Left lung (tissue), 10 donors: ENCODE results near the gene GIPC2. TPM values are rescaled to one million over a fixed set of nuclear protein-coding genes. Genes with fewer than 3 reads are reported as not detected.
"Not testable (repeated sequence)": the region's sequence is repeated elsewhere in the genome, so short reads cannot be mapped to it uniquely, and the experiment has no call there.

Source experiments
- ATAC-seq: fragments of 200-7000 bp; cut with Tn5 transposase; one replicate; pipeline ENCODE4 v1.9.1; 2020; ENCODE audit warnings: moderate library complexity
- DNase-seq, 4 donors: peaks; one replicate each; pipeline ENCODE4 v3.0.0-alpha.2; 2013 to 2020
- H3K27ac ChIP-seq, 2 donors: fragments of 200-600 bp; sonication (generic) in 1 of 2; one replicate each; pipeline versions ENCODE4 v1.5.0 to v1.8.0; 2020 to 2021
- H3K27me3 ChIP-seq, 2 donors: fragments of 200-600 bp; sonication (generic) in 1 of 2; one replicate each; pipeline versions ENCODE4 v1.5.0 to v1.8.0; 2020 to 2021
- H3K36me3 ChIP-seq, 2 donors: fragments of 200-600 bp; sonication (generic) in 1 of 2; one replicate each; pipeline versions ENCODE4 v1.5.0 to v1.8.0; 2020 to 2021
- H3K4me1 ChIP-seq, 2 donors: fragments of 200-600 bp; one replicate each; pipeline ENCODE4 v1.8.0; 2021
- H3K4me3 ChIP-seq, 2 donors: fragments of 200-600 bp; sonication (generic) in 1 of 2; one replicate each; pipeline versions ENCODE4 v1.5.0 to v1.8.0; 2020 to 2021; ENCODE audit warnings: mild to moderate bottlenecking in 1 of 2
- H3K9me3 ChIP-seq, 2 donors: fragments of 200-600 bp; sonication (generic) in 1 of 2; one replicate each; pipeline versions ENCODE4 v1.5.0 to v1.8.0; 2020 to 2021
- intact Hi-C, 2 donors: fragments of 100-400 bp; cut with DNase I; formaldehyde crosslinking; loops; one replicate each; pipeline versions ENCODE4 v1.11.2 to v1.14.2; 2022
- polyA plus RNA-seq, 6 donors: library from polyadenylated mRNA; unstranded; fragments of 120-200 nt; gene quantifications; one replicate each; pipeline ENCODE4 v1.2.1, GENCODE V29; 2013; ENCODE audit not compliant: insufficient read length in 6 of 6
- total RNA-seq, 2 donors: library from RNA; stranded (reverse); fragmentation: NEBNext Ultra II Directional; extraction: Animal tissue kit (Norgen Biotek cat#: 25700); gene quantifications; one replicate each; pipeline ENCODE4 v1.2.1, GENCODE V29; 2021
- TF ChIP-seq, protein P1 (sequence below), 2 donors: fragments of 200-600 bp; sonication (generic) in 1 of 2; IDR thresholded peaks; one replicate each; pipeline versions ENCODE4 v1.5.0 to v1.8.0; 2021; ENCODE audit warnings: antibody characterized with exemption in 2 of 2
- donor health status: DM: no; HTN: yes; CAD: no.
- donor health status: DM: no; HTN: no; CAD: no.

GIPC2 gene
- total and polyA plus RNA-seq, 8 donors = 0.46 to 2.2 (median 0.83) TPM

DNA sequence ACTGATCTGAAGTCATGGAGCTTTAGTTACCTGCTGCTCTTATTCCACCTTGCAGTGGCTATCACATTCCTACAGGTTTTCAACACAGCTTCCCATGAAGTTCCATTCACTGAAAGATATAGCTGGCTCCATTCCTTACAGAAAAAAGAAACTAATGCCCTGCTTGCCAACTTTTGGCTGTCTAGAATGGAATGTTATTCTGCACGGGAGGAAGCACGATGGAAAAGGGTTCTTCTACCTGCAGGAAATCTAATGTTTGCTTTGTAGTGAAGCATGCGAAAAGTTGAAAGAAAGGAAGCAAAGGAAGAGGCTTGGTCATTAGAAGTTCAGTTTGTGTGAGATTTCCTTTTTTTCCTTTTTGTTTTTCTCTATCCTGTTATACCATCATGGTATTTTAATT lies 32.6 kb downstream of the GIPC2 start:
- DNase-seq = no peak
- TF ChIP-seq, protein P1, sequence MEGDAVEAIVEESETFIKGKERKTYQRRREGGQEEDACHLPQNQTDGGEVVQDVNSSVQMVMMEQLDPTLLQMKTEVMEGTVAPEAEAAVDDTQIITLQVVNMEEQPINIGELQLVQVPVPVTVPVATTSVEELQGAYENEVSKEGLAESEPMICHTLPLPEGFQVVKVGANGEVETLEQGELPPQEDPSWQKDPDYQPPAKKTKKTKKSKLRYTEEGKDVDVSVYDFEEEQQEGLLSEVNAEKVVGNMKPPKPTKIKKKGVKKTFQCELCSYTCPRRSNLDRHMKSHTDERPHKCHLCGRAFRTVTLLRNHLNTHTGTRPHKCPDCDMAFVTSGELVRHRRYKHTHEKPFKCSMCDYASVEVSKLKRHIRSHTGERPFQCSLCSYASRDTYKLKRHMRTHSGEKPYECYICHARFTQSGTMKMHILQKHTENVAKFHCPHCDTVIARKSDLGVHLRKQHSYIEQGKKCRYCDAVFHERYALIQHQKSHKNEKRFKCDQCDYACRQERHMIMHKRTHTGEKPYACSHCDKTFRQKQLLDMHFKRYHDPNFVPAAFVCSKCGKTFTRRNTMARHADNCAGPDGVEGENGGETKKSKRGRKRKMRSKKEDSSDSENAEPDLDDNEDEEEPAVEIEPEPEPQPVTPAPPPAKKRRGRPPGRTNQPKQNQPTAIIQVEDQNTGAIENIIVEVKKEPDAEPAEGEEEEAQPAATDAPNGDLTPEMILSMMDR (IDR thresholded peaks at IDR 0.05) = no peak
- ATAC-seq = peak; percentile 44
- no peaks in the 10 kb centered on the region for H3K27me3 ChIP-seq
- intact Hi-C loops = no loop called here
- no peak overlapping the region for H3K27ac ChIP-seq
- peaks cover 0 to 15% of the 10 kb centered on the region in 2 donors for H3K4me1 ChIP-seq
- no peak overlapping the region for H3K4me3 ChIP-seq
- H3K36me3 ChIP-seq = no peaks in the 10 kb centered on the region
- H3K9me3 ChIP-seq = no peaks in the 10 kb centered on the region

DNA sequence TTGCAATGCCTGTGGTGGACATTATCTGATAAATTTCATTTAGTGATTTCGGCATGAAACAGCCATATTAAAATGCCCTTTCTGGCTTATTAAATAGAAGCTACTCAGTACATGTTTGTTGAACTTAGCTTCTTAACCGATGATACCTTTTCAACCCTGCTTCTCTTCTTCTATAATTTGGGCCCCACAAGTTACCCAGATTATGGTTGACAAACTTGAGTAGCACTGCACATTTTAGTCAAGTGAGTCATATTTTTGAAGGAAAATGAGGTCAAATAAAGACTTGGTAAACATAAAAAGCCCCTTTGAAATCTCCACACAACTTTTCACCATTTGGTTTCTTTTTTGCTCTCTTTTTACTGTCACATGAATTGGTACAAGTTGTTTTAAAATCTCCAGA lies 33.8 kb downstream of the GIPC2 start:
- H3K36me3 ChIP-seq = no peaks in the 10 kb centered on the region
- TF ChIP-seq, protein P1 (IDR thresholded peaks at IDR 0.05) = no peak
- H3K27ac ChIP-seq = peak overlapping the region in 1 of 2 donors; percentile 24
- no peaks in the 10 kb centered on the region for H3K27me3 ChIP-seq
- no peak overlapping the region for H3K4me3 ChIP-seq
- peaks cover 0 to 15% of the 10 kb centered on the region in 2 donors for H3K4me1 ChIP-seq
- H3K9me3 ChIP-seq = peaks cover 0 to under 1% of the 10 kb centered on the region in 2 donors
- intact Hi-C loops = no loop called here
- no peak for ATAC-seq
- DNase-seq = no peak

DNA sequence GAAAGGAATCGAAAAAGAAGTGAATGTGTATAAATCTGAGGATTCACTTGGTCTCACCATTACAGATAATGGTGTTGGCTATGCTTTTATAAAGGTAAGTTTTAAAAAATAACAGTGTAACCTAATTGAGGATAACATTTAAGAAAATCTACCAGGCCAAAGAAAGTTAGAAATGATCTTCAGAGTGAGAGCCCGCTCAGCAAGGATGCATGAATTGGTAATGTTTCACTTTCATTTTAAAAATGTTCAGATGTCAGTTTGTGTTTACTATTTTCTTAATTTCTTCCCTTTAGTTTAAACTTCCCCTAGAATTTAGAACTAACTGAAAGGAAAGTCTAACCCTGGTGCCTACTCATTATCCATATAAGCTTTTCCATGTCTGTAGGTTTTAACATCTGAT lies 35.0 kb downstream of the GIPC2 start:
- intact Hi-C loops = no loop called here
- H3K27ac ChIP-seq = peak overlapping the region; percentile 14 to 62
- ATAC-seq (no peak), DNase-seq (no peak)
- TF ChIP-seq, protein P1 (IDR thresholded peaks at IDR 0.05) = no peak
- H3K27me3 ChIP-seq = no peaks in the 10 kb centered on the region
- no peak overlapping the region for H3K4me3 ChIP-seq
- H3K36me3 ChIP-seq = no peaks in the 10 kb centered on the region
- H3K4me1 ChIP-seq = peaks cover 0 to 15% of the 10 kb centered on the region in 2 donors
- H3K9me3 ChIP-seq = peaks cover 0 to 4% of the 10 kb centered on the region in 2 donors

DNA sequence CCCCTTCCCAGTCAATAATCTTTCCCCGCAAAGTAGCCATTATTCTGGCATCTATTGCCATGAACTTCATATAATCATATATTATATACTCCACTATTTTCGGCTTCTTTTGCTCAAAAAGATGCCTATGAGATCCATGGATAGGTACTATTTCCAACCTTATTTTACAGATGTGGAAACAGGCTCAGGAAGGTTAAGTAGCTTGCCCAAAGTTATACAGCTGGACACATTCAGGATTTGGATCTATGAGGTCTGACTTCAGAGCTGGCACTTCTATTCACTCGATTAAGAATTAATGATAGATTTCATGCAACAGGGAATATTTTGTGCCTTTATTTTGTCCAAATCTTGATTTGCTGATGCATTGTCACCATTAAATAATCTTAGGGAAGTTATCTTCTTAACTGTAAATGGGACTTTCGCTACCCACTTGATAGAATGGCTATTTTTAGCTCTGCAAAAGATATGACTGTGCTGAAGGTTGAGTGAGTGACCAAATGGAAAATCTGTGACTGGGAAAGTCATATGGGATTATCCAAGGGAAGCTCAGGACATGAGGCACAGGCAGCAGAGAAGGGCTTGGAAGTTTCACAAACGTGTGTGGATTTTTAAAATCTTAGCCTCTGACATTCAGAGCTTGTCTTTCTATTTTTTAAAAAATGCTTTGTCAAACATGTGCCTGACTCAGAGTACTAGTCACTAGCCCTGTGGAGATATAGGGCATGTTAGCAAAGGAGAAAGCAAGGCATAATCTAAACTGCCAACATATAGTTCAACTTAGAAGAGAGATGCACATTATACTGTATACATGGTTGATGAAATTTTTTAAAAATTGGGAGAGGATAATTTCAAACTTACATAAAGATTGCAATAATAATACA lies 36.5 kb downstream of the GIPC2 start:
- intact Hi-C loops = no loop called here
- H3K27me3 ChIP-seq = no peaks in the 10 kb centered on the region
- no peak overlapping the region for H3K27ac ChIP-seq
- H3K4me1 ChIP-seq = peaks cover 0 to 7% of the 10 kb centered on the region in 2 donors
- H3K4me3 ChIP-seq = no peak overlapping the region
- DNase-seq (no peak), ATAC-seq (peak; percentile 19)
- H3K9me3 ChIP-seq = peaks cover 0 to 15% of the 10 kb centered on the region in 2 donors
- TF ChIP-seq, protein P1 (IDR thresholded peaks at IDR 0.05) = no peak
- no peaks in the 10 kb centered on the region for H3K36me3 ChIP-seq

DNA sequence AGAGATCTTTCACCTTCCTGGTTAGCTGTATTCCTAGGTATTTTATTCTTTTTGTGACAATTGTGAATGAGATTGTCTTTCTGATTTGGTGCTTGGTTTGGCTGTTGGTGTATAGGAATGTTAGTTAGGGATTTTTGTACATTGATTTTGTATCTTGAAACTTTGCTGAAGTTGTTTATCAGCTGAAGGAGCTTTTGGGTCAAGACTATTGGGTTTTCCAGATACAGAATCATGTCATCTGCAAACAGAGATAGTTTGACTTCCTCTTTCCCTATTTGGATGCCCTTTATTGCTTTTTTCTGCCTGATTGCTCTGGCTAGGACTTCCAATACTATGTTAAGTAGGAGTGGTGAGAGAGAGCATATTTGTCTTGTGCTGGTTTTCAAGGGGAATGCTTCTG lies 38.9 kb downstream of the GIPC2 start:
- DNase-seq, ATAC-seq, H3K4me1 ChIP-seq, H3K27me3 ChIP-seq, H3K36me3 ChIP-seq, intact Hi-C loops, H3K27ac ChIP-seq, H3K4me3 ChIP-seq: not testable (repeated sequence)
- peaks cover 0 to 23% of the 10 kb centered on the region in 2 donors for H3K9me3 ChIP-seq
